NCI-H460 (cell line): Measurements from ENCODE around the gene GPSM1. TPM values are rescaled to one million over a fixed set of nuclear protein-coding genes. Genes with fewer than 3 reads are reported as not detected.

Source experiments
- DNase-seq: peaks from one replicate; pipeline ENCODE4 v3.0.0-alpha.2; 2016; ENCODE audit warnings: low read depth; ENCODE audit errors: extremely low read depth
- total RNA-seq: library from RNA; depleted of rRNA; stranded (reverse); fragments of >200 nt; shearing (Covaris generic); gene quantifications from 2 replicates; pipeline ENCODE4 v1.2.3, GENCODE V29; 2014

GPSM1 gene
- total RNA-seq, 1 experiment from 2014 or later = 19.8 TPM

GRCh38 chr9:136289651-136290507, 37.5 kb upstream of the GPSM1 start:
- no peak for DNase-seq

DNA sequence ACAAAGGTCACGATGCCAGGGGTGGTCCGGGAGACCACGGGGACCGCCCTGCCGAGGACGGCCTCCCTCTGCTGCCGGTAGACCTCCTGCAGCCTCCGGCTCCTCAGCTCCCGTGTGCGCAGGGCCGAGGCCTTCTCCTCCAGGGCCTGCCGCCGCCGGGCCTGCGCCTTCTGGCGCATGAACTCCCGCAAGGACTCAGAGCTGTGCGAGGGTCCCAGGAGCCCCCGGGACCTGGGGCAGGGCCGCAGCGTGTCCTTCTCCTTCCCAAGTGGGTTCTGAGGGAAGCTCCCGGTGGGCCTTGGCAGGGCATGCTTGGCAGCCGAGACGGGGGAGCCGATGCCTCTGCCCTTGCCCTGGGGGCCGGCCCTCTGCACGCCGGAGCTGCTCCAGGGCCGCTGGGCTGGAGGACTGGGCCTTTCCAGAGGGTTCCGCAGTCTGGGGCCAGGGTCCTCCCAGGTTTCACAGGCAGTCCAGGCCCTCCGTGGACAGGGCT, 36.8 kb upstream of the GPSM1 start:
- no peak for DNase-seq

DNA sequence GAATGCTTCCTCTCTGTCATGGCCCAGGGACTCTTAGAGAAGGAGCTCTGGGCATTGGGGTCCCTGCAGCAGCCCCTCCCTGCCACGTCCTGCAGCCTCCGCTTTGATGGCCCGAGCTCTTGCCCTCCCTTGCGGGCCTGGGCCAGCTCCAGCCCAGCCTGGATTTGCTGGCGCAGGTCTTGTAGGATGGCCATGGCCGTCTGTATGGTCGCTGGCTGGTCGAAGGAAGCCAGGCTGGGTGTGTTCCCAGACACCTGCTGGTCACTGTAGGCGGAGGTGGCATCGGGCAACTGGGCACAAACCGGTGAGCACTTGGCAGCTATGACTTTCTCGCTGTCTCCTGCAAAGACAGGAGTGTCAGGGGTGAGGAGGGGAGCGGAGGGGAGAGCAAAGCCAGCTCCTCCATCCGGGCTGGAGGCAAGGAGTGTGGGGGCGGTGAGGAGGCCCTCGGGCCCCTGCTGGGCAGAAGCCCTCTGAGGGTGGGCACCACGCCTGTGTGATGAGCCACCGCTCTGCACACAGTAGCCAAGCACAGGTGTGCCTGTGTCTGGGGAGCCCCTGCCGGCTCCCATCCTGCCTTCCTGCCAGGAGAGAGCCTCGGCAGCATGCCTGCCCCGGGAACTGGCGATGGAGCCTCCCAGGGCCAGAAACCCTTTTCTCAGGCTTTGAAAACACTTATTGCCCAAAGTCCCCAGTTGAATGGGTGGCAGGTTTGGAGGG, 35.9 kb upstream of the GPSM1 start:
- DNase-seq = no peak

DNA sequence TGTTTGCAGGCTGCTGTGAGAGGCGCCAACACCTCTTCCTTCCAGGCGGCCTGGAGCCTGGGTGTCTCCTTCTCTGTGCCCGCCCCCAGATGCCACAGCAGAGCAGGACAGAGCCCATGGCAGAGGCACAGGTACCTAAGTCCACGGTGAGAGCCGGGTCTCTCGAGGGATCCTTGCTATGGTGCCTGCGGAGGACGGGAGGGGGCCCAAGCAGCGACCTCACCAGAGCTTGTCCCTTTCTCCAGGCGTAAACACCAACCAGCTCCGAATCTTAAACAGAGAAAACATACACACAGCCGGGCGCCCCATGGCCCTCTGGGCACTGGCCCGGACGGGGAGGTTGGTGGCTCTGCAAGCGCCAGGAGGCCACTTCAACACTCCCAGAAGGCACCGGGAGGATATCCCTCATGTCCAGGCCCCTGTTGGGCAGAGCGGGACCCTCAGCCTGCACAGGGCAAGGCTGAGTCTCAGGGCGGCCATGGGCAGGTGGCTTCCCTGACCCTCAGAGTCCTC, 35.3 kb upstream of the GPSM1 start:
- no peak for DNase-seq

- no peak for DNase-seq
Observed at GRCh38 chr9:136292591-136293448, 34.5 kb upstream of the GPSM1 start.

- no peak for DNase-seq
Observed at GRCh38 chr9:136293476-136294077, 33.8 kb upstream of the GPSM1 start.

GRCh38 chr9:136294437-136294836, 32.9 kb upstream of the GPSM1 start:
- no peak for DNase-seq

DNA sequence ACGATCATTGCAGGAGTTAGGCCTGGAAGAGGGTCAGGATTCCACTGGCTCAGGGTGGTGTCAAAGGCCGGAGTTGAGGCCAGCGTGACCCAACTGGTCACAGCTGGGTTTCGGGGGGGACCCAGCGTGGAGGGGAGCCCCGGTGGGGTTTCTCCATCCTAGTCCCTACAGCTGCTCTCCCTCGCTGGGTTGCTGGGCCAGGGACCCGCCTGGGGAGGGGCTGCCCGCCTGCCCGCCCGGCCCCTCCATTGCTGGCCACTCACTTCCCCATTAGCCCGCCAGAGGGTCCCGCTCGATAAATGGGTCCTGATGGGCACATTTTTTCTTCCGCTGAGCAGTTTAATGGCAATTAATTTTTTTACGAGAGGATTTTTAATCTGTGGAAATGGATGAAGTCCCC, 32.3 kb upstream of the GPSM1 start:
- no peak for DNase-seq

DNA sequence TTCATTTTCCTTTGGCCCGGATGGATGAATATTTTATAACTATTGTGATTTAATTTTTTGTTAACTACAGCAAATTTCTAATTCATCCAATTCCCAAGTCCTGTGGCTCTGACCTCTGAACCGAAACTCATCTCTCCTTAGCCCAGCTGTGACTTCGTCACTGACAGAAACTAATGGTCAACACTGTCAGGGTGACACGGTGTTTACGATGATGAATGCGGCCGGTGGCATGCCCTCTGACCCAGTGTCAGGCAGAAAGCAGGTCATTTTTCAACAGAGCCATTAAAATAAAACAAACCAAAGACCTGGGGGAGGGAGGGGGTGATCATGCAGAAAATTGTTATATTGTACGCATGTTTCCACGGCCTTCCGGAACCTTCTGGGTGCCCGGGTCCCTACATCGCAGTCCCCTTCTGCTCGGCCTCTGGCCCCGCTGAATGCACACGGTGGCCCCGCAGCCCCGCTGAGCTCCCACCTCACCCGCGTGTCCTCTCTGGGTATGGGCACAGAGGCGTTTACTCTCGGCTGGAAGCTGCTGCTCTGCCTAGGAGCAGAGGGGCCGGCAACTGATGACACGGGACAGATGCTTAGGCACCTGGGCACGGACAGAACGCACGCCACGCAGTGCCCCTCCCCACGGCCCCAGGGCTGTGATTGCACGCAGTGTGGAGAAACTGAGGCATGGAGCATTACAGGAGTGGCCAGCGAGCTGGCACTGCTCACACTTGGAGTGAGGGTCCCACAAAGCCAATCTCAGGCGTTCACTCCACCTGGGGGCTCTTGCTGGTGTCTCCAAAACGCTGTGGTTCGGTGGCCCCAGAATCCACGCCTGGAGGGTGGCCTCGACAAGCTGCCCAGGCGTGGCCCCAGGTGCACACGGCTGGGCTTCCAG, 31.6 kb upstream of the GPSM1 start:
- no peak for DNase-seq

- DNase-seq = no peak
Observed at GRCh38 chr9:136296434-136297015, 30.8 kb upstream of the GPSM1 start.

DNA sequence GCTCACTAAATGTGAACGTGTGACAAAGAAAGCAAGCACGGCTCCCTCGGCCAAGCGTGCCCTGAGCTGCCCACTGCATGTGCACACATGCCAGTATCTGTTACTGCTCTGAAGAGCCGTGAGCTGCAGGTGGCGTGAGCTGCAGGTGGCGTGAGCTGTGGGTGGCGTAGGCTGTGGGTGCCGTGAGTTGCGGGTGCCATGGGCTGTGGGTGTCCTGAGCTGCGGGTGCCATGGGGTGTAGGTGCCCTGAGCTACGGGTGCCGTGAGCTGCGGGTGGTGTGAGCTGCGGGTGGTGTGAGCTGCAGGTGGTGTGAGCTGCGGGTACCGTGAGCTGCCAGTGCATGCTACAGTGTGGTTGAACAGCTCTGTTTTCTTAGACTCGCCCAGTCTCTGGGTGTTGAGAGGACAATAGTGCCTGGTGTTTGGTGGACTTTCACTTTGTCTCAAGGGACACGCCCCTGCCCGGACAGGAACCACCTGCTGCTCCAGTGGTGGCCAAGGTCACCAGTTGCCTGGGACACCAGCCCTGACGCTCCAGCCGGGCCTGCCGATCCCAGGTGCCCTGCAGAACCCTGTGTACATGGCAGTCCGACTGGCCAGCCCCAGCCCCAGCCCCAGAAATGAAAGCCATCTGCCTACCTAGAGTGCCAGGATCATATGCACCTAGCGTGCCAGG, 30.2 kb upstream of the GPSM1 start:
- no peak for DNase-seq

DNA sequence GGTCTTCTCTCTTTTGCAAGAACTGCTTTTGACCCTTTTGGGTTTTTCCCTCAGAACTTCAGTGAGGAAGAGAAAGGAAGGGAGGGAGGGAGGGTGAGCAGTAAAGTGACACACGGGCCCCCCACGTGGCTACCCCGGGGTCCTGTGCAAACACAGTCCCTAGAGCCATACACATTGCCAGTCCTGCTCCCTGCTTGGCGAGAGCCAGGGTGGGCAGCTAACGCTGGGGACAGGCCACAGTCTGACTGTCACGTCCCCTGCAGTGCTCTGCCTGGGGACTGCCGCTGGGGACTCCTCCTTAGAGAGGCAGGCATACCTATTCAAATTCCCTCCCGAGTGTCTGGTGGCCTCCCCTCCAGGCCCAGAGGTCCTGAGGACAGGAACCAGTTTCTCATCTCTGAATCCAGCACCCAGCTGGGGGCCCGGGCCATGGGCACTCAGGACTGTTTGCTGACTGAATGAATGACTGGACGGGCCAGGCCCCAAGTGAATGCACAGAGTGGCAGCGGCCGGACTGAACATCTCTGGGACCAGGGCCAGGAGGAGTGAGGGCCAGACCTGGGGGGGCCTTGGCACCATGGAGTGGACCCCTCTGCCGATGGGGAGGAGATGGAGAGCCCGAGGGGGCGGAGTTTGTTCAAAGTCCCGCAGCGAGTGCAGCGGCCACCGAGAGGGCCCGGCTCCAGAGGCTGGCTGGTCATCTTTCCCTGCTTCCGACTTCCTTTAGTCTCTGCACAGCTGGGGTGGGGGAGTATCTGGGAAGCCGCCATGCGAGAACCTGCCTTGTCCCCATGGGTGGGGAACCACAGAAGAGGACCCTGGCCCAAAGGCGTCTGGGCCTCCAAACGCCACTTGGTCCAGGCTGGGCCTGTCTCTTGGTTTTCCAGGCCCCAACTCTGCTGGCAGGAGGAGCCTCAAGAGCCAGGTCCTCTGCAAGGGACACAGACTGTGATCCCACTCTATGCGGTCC, 29.3 kb upstream of the GPSM1 start:
- no peak for DNase-seq

GRCh38 chr9:136299116-136299515, 28.2 kb upstream of the GPSM1 start:
- no peak for DNase-seq

DNA sequence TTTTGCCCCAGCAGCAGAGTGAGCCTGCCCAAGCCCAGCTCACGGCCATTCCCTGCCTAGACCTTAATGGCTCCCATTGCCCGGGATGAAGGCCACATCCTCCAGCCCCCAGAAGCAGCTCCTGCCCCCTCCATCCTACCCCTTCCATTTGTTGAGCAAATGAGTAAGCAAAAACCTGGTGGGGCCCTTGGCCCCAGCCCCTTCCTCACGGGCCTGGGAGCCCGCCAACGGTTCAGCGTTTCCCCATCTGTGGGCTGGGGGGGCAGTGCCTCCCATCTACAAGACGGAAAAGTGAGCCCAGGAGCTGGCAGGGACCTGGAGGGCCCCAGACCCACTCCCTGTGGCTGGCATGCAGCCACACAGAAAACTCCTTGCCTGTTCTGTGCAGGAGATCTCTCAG, 27.8 kb upstream of the GPSM1 start:
- DNase-seq = no peak

- DNase-seq = no peak
Observed at GRCh38 chr9:136300016-136300545, 27.3 kb upstream of the GPSM1 start.

DNA sequence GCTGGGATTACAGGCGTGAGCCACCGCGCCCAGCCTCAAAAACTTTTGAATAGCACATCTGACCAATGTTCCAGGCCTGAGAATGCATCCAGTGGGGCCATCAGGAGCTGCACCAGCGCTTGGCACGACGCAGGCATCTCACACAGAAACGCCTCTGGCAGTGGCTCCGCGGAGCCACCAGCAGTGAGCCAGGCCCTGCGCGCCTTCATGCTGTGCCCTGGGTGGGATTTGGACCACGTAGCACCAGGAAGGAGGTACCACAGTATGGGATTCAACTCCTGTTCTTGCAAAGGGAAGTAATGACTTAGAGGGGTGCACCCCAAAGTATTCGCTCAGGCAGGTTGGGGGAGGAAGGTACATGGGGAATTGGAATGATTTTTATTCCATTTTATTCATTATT, 26.5 kb upstream of the GPSM1 start:
- DNase-seq = no peak

DNA sequence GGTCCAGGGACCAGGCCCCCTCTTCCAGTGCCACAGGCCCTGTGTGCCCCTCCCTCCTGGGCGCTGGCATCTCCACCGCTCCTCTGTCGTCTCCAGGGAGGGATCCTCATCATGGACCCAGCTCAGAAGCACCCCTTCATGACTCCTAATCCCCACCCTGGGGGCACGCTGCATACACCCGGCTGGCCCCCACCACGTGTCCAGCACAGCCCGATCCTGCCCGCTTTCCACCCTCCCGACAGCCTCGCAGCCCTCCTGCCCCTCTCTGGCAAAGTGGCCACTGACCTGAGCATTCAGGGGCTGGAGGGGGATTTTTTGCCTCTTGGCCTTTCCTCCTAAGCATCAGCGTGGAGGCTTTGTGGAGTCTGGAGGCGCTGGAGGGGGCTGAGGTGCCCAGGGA, 24.8 kb upstream of the GPSM1 start:
- DNase-seq = no peak
